ENCODE measurements around the gene LRP1B. TPM values are rescaled to one million over a fixed set of nuclear protein-coding genes. Genes with fewer than 3 reads are reported as not detected.

The LRP1B gene
- total RNA-seq, 4 donors from 2014 or later: 0.42 to 0.71 (median 0.65) TPM

DNA sequence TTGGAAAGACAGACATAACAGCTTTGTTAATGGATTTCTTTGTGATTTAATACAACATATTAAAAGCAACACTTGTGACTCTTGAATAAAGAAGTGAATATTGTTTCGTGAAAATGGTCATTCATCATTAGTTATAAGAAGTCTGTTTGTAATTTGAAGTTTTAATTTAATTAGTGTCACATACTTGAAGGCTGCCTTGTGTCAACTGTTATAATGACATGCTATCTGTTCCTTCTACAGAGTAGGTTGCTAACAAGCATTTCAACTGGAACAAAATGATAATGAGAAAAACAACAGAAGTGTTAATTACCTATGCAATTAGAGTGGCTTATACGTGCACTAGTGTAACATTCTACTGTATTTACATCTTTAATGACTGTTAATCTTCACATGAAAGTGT is 624.7 kb downstream of the LRP1B start:
- Histone ChIP-seq H3K36me3 (no peaks in the 10 kb centered on the region), H3K9me3 (no peaks in the 10 kb centered on the region), H3K27me3 (no peaks in the 10 kb centered on the region), H3K4me1 (no peaks in the 10 kb centered on the region), H3K27ac (replicated peaks in 1 of 4) (no peak overlapping the region), H3K4me3 (no peak overlapping the region)
- no peak for TF ChIP-seq POLR2AphosphoS5 (IDR thresholded peaks at IDR 0.05)
- DNase-seq (ENCODE audit: extremely low spot score): no peak
- WGBS: 60% methylated on average over 2 of the region's 2 CpGs
- intact Hi-C loops (cut with DNase I): no loop called here

DNA sequence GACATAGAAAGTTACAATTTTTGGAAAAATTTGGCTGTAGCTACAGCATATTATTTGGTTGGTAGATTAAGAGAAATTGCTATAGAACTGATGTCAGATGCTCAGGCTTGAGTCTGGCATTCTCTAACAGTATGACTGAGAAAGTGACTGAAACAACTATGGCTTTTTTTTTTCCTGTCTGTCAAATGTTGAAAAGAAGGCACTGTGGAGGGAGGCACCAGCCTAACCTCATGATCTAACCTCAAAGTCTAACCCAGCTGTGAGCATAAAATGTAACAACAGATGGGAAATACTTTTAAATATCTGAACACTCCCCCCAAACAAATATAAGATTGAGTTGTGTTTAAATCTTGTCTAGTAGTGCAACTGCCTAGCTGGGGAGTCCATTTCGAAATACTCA is 629.1 kb downstream of the LRP1B start:
- Histone ChIP-seq H3K27ac (replicated peaks in 1 of 4) (no peak overlapping the region), H3K36me3 (no peaks in the 10 kb centered on the region), H3K4me3 (no peak overlapping the region), H3K4me1 (no peaks in the 10 kb centered on the region), H3K27me3 (no peaks in the 10 kb centered on the region), H3K9me3 (no peaks in the 10 kb centered on the region)
- intact Hi-C loops (cut with DNase I): no loop called here
- 83% methylated on average over 1 of the region's 1 CpG for WGBS
- DNase-seq (ENCODE audit: extremely low spot score): no peak
- no peak for TF ChIP-seq POLR2A (IDR thresholded peaks at IDR 0.05; ENCODE audit: low read depth)
- no peak for TF ChIP-seq EP300 (IDR thresholded peaks at IDR 0.05)
- TF ChIP-seq, protein P1, sequence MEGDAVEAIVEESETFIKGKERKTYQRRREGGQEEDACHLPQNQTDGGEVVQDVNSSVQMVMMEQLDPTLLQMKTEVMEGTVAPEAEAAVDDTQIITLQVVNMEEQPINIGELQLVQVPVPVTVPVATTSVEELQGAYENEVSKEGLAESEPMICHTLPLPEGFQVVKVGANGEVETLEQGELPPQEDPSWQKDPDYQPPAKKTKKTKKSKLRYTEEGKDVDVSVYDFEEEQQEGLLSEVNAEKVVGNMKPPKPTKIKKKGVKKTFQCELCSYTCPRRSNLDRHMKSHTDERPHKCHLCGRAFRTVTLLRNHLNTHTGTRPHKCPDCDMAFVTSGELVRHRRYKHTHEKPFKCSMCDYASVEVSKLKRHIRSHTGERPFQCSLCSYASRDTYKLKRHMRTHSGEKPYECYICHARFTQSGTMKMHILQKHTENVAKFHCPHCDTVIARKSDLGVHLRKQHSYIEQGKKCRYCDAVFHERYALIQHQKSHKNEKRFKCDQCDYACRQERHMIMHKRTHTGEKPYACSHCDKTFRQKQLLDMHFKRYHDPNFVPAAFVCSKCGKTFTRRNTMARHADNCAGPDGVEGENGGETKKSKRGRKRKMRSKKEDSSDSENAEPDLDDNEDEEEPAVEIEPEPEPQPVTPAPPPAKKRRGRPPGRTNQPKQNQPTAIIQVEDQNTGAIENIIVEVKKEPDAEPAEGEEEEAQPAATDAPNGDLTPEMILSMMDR (IDR thresholded peaks at IDR 0.05): no peak
- no peak for TF ChIP-seq POLR2AphosphoS5 (IDR thresholded peaks at IDR 0.05)

DNA sequence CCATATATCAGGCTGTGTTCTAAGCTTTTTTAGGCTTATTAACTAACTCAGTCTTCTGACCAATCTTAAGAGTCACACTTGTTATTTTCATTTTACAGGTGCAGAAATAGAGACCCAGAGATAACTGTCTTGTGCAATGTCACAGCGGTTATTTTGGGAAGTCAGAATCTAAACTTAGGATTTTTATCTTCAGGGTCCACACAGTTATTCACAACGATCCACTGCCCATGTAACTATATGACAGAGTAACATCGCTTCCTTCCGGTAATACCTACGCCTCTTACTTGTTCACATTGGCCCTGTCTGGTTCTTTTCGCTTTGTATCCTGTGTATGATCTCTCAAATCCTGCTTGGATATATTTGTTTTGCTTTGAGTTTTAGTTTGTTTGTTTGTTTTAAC is 631.7 kb downstream of the LRP1B start:
- 86% methylated on average over 6 of the region's 6 CpGs for WGBS
- intact Hi-C loops (cut with DNase I): no loop called here

DNA sequence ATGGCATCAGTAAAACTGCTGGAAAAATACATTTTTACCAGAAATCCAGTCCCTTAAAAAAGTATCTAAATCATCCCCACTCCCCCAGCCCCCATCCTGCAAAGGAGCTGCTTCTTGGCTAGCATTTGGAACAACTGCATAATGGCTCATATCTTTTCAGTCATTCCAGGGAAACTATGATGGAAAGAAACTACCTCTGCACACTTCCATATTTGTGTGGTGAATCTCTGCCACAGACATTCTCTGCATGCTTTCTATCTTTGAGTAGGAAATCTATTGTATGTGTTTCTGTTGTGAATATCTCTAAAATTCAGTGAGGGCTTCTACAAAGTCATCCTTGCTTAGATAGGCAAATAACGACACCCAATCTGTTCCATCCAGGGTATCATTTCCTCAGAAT is 632.3 kb downstream of the LRP1B start:
- no peaks in the 10 kb centered on the region for H3K4me1 ChIP-seq
- TF ChIP-seq, protein P1 (IDR thresholded peaks at IDR 0.05): no peak
- no peak for TF ChIP-seq EP300 (IDR thresholded peaks at IDR 0.05)
- no peak for TF ChIP-seq POLR2A (IDR thresholded peaks at IDR 0.05; ENCODE audit: low read depth)
- TF ChIP-seq POLR2AphosphoS5 (IDR thresholded peaks at IDR 0.05): no peak
- H3K4me3 ChIP-seq: no peak overlapping the region
- H3K27me3 ChIP-seq: no peaks in the 10 kb centered on the region
- no peak overlapping the region for H3K27ac ChIP-seq (replicated peaks in 1 of 4)
- no peaks in the 10 kb centered on the region for H3K36me3 ChIP-seq
- WGBS: 83% methylated on average over 1 of the region's 1 CpG
- intact Hi-C loops (cut with DNase I): no loop called here
- no peak for DNase-seq (ENCODE audit: extremely low spot score)
- H3K9me3 ChIP-seq: no peaks in the 10 kb centered on the region

More for the DNA sequence above, 631.7 kb downstream of the LRP1B start:
- Histone ChIP-seq H3K27me3 (no peaks in the 10 kb centered on the region), H3K4me1 (no peaks in the 10 kb centered on the region), H3K27ac (replicated peaks in 1 of 4) (no peak overlapping the region), H3K4me3 (no peak overlapping the region), H3K36me3 (no peaks in the 10 kb centered on the region), H3K9me3 (no peaks in the 10 kb centered on the region)
- TF ChIP-seq, protein P1 (IDR thresholded peaks at IDR 0.05): no peak
- TF ChIP-seq EP300 (IDR thresholded peaks at IDR 0.05) (no peak), POLR2AphosphoS5 (IDR thresholded peaks at IDR 0.05) (no peak)
- no peak for DNase-seq (ENCODE audit: extremely low spot score)

DNA sequence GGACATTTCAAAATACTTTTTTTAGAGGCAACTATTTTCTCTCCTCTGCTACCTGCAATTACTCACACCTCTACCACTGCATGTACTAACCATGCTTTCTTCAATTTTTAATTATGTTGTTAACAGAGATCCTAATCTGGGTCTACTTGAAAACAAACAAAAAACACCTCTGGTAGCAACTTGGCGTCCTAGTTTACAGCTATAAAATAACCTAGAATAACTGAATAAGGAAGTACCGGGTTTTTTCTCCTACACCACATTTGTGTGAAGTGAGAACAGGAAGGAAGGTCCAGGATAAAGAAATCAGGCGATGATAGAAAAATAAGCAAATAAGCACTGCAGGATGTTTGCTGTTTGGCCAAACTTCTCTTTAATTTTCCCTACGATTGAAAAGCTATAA is 633.5 kb downstream of the LRP1B start:
- Histone ChIP-seq H3K27me3 (no peaks in the 10 kb centered on the region), H3K36me3 (no peaks in the 10 kb centered on the region), H3K4me3 (no peak overlapping the region), H3K9me3 (no peaks in the 10 kb centered on the region), H3K4me1 (no peaks in the 10 kb centered on the region), H3K27ac (replicated peaks in 1 of 4) (no peak overlapping the region)
- TF ChIP-seq EP300 (IDR thresholded peaks at IDR 0.05) (no peak), POLR2AphosphoS5 (IDR thresholded peaks at IDR 0.05) (no peak), POLR2A (IDR thresholded peaks at IDR 0.05; ENCODE audit: low read depth) (no peak)
- TF ChIP-seq, protein P1 (IDR thresholded peaks at IDR 0.05): no peak
- DNase-seq (ENCODE audit: extremely low spot score): no peak
- WGBS: 61% methylated on average over 4 of the region's 4 CpGs
- intact Hi-C loops (cut with DNase I): no loop called here

Measured in esophagus muscularis mucosa (tissue), 4 donors.